ENCODE results near the gene VASH2.

DNA sequence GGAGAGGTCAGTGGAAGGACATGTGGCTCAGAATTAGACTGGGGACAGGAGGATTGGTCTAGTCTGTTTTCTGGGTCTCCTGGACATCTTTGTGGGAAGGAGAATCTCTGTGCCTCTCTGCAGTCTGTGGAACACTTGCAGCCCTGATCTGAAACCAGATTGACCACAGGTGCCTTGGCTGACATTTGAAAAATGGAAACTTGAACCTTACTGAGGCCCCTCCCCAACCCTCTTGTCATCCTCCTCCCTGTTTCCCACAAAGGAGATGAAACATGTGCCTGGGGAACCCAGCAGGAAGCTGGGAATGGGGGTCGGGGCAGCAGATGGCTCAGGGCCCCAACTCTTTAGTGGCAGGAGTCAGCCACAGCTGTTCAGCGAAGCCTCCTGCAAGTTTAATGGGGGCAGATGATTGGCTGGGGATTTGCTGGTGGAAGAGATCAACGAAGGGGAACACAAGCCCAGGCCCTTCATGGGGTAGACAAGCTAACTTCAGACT lies 18.1 kb downstream of the VASH2 start:
- TF ChIP-seq CTCF (IDR thresholded peaks at IDR 0.05; ENCODE audit: poor library complexity, severe bottlenecking) (no peak), POLR2AphosphoS5 (IDR thresholded peaks at IDR 0.05) (no peak), EZH2 (IDR thresholded peaks at IDR 0.05; ENCODE audit: borderline replicate concordance, insufficient read depth, low read length, poor library complexity, severe bottlenecking) (no peak), TAF1 (IDR thresholded peaks at IDR 0.05; ENCODE audit: low read depth) (no peak), RAD21 (conservative IDR thresholded peaks at IDR 0.05) (no peak)
